ENCODE results near the gene BNC2.

Gene BNC2

GRCh38 chr9:16410601-16411280, 459.7 kb downstream of the BNC2 start:
- H3K4me3 ChIP-seq (ENCODE audit: low read depth, low read length): no peak overlapping the region
- TF ChIP-seq, protein P1, sequence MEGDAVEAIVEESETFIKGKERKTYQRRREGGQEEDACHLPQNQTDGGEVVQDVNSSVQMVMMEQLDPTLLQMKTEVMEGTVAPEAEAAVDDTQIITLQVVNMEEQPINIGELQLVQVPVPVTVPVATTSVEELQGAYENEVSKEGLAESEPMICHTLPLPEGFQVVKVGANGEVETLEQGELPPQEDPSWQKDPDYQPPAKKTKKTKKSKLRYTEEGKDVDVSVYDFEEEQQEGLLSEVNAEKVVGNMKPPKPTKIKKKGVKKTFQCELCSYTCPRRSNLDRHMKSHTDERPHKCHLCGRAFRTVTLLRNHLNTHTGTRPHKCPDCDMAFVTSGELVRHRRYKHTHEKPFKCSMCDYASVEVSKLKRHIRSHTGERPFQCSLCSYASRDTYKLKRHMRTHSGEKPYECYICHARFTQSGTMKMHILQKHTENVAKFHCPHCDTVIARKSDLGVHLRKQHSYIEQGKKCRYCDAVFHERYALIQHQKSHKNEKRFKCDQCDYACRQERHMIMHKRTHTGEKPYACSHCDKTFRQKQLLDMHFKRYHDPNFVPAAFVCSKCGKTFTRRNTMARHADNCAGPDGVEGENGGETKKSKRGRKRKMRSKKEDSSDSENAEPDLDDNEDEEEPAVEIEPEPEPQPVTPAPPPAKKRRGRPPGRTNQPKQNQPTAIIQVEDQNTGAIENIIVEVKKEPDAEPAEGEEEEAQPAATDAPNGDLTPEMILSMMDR (IDR thresholded peaks at IDR 0.05; ENCODE audit: low read depth, low read length, missing control alignments): no peak
- no peak for DNase-seq (ENCODE audit: low read depth)

GRCh38 chr9:16407617-16408016, 462.9 kb downstream of the BNC2 start:
- DNase-seq (ENCODE audit: low read depth): no peak
- no peak overlapping the region for H3K4me3 ChIP-seq (ENCODE audit: low read depth, low read length)
- TF ChIP-seq, protein P1 (IDR thresholded peaks at IDR 0.05; ENCODE audit: low read depth, low read length, missing control alignments): no peak

DNA sequence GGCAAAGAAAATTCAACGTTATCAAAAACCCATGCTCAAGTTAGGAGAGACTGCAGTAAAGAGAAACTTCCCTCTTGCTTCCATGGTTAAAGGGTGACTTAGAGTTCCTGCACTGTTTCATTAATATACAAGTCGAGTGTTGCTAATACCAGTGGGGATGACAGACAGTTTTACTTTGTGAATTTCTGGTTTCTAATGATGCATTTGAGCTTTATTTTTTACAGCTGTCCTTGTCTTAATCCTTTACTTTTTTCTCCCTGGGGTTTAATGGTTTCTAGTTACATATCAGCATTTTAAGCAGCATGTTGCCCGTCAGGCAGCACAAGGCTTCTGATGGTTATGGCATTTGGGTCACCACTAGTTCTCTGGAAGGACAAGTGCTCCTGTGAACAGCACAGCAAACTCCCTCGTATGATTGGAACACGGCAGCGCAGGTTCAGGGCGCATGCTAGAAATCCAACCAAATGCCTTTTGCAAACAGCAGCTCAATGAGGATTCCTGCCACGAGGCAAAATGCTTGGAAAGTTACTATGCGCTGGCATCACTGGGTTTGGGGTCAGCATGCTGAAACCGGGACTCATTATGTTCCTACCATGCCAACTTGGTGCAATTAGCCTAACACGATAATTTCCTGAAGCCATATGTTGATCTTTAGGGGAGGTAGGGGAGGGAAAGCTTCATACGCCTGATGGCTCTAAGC, 463.8 kb downstream of the BNC2 start:
- TF ChIP-seq, protein P1 (IDR thresholded peaks at IDR 0.05; ENCODE audit: low read depth, low read length, missing control alignments): no peak
- no peak for DNase-seq (ENCODE audit: low read depth)

DNA sequence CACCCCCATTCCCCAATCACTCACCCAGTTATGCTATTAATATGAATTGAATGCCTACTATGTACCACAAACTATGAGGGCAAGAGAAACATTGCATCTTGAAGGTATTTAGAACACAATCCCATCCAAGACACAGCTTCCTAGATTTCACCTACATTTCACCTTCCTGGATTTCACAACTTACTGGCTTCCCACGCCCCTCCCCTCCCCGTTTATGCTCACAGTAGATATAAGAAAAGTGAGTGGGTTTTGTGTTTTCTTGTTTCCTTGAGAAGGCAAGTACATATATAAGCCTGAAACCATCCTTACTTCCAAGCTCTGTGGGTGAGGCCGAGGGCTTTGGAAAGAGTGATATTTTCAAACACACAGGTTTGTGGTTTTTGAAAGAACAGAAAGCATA, 465.0 kb downstream of the BNC2 start:
- no peak for DNase-seq (ENCODE audit: low read depth)
- TF ChIP-seq, protein P1 (IDR thresholded peaks at IDR 0.05; ENCODE audit: low read depth, low read length, missing control alignments): no peak
- H3K4me3 ChIP-seq (ENCODE audit: low read depth, low read length): no peak overlapping the region

More for the DNA sequence above, 463.8 kb downstream of the BNC2 start:
- H3K4me3 ChIP-seq (ENCODE audit: low read depth, low read length): no peak overlapping the region

DNA sequence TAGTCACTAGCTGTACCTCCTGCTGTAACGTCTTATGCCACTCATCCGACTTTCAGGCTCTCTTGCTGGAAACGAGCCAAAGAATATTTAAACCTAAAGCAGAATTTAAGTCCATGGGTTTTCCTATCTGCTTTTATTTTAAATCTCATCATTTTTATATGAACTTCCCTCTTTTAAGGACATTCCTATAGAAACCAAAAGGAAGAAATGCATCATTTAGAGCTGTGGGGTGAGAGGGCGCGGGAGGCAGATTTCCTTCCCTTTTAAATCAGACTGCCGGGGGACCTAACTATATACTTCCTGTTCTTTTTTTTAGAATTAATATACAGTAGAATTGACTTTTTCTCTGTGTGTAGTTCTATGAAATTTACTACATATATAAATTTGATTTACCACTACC, 468.8 kb downstream of the BNC2 start:
- TF ChIP-seq, protein P1 (IDR thresholded peaks at IDR 0.05; ENCODE audit: low read depth, low read length, missing control alignments): no peak
- H3K4me3 ChIP-seq (ENCODE audit: low read depth, low read length): no peak overlapping the region
- DNase-seq (ENCODE audit: low read depth): no peak

DNA sequence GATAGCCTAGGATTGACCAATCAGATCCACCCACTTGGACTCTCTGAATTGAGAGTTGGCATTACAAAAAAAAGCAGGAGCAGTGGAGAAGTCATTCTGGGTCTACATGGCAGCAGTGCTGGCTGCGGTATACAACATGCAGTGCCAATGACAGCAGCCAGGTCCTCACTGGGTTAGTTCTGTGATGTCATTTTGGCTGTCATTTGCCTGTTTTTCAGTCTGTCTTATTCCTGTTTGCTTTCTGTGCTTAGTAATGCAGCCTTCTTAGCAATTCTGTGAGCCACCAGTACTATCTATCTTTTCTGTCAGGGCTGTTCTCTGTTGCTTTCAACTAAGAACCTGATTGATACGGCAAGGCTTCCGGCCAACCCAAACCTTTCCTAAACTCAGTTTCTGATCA, 471.8 kb downstream of the BNC2 start:
- no peak overlapping the region for H3K4me3 ChIP-seq (ENCODE audit: low read depth, low read length)
- TF ChIP-seq, protein P1 (IDR thresholded peaks at IDR 0.05; ENCODE audit: low read depth, low read length, missing control alignments): no peak
- DNase-seq (ENCODE audit: low read depth): no peak
